Measurements from ENCODE around the gene PRDM16.

GRCh38 chr1:3398396-3399140 is 329.6 kb downstream of the PRDM16 start:
- TF ChIP-seq EP300 (conservative IDR thresholded peaks at IDR 0.05; ENCODE audit: poor library complexity, severe bottlenecking) (no peak), CTCF (IDR thresholded peaks at IDR 0.05; ENCODE audit: poor library complexity, severe bottlenecking) (no peak), POLR2AphosphoS5 (IDR thresholded peaks at IDR 0.05) (no peak), TAF1 (IDR thresholded peaks at IDR 0.05; ENCODE audit: low read depth) (no peak), EZH2 (IDR thresholded peaks at IDR 0.05; ENCODE audit: borderline replicate concordance, insufficient read depth, low read length, poor library complexity, severe bottlenecking) (no peak), SMC3 (conservative IDR thresholded peaks at IDR 0.05; ENCODE audit: poor library complexity) (no peak)

Data from neural cell (in vitro differentiated cells).